ENCODE data around the gene ZFHX3.
A peak's percentile ranks its signal among the peaks of the same experiment; 100 is the strongest.

Gene ZFHX3

DNA sequence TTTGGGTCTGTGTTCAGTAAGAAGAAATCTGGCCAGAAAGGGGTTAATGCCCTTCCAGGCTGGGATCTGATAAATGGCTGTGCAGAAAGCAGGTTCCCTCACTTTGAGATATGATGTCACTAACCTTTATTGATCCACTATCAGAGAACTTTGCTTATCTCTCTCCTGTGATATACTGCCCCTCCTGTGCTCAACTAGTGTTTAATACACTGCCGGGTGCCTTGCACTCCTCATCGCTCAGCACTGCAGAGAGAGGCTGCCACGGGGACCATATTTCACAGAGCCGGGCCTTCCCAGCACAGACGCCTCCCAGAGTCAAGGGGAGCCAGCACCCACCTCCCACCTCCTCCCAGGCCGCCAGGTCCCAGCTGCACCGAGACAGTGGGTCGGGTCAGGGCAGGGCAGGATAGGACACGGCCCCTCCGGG lies 20.2 kb downstream of the ZFHX3 start:
- H3K4me3 ChIP-seq (replicated peaks in 1 of 2; ENCODE audit: low read depth in 2 of 2, low read length in 2 of 2), result no peak overlapping the region
- no peak for DNase-seq (ENCODE audit: low read depth in 2 of 2)
- TF ChIP-seq, protein P1, sequence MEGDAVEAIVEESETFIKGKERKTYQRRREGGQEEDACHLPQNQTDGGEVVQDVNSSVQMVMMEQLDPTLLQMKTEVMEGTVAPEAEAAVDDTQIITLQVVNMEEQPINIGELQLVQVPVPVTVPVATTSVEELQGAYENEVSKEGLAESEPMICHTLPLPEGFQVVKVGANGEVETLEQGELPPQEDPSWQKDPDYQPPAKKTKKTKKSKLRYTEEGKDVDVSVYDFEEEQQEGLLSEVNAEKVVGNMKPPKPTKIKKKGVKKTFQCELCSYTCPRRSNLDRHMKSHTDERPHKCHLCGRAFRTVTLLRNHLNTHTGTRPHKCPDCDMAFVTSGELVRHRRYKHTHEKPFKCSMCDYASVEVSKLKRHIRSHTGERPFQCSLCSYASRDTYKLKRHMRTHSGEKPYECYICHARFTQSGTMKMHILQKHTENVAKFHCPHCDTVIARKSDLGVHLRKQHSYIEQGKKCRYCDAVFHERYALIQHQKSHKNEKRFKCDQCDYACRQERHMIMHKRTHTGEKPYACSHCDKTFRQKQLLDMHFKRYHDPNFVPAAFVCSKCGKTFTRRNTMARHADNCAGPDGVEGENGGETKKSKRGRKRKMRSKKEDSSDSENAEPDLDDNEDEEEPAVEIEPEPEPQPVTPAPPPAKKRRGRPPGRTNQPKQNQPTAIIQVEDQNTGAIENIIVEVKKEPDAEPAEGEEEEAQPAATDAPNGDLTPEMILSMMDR (IDR thresholded peaks at IDR 0.05; ENCODE audit: low read depth, low read length), result no peak

DNA sequence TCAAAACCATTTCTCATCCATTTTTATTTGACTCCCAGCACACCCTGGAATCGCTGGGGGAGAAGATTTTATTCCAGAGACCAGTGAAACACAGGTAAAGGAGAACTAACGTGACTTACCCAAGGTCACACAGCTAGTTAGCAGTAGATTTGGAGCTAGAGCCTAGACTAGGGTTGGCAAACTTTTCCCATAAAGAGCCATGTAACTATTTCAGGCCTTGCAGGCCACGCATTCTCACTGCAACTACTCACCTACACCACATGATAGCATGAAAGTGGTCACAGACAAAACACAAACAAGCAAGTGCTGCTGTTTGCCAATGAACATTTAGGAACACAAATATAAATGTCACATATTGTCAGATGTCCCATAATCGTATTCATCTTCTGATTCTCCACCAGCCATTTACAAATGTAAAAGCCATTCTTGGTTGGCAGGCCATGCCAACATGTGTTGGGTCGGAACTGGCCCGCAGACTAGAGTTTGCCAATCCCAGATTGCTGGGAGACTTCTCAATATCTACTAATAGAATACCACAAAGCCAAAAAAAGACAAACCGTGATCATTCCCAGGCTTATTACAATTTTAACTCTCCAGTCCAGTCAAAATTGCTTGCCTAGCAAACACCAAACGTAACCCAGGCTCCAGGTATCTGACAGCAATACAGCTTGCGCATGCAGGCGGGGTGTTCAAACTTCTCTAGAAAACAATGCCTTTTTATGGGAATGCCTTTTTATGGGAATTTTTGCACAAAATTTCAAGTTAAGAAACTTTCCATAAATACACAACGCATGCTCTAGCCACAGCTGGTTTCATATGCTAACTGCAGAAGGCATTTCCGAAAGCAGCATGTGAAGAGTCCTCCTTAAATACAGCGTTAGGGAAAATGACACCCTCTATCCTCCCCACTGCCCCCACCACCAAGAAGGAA lies 20.9 kb downstream of the ZFHX3 start:
- TF ChIP-seq, protein P1 (IDR thresholded peaks at IDR 0.05; ENCODE audit: low read depth, low read length), result no peak
- peak in 1 of 2 donors; percentile 34 for DNase-seq (ENCODE audit: low read depth in 2 of 2)
- H3K4me3 ChIP-seq (replicated peaks in 1 of 2; ENCODE audit: low read depth in 2 of 2, low read length in 2 of 2), result no peak overlapping the region

DNA sequence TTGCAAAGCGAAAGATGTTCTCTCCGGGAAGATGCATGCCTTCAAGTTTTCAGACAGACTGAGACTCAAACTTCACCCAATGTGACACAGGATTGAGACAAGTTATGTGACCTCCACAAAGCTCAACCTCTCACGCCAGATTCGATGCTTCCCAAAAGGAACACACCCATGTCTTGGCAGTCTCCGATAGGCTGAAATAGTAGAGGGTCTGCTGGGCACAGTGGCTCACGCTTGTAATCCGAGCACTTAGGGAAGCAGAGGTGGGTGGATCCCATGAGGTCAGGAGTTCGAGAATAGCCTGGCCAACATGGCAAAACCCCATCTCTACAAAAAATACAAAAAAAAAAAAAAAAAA lies 22.1 kb downstream of the ZFHX3 start:
- TF ChIP-seq, protein P1 (IDR thresholded peaks at IDR 0.05; ENCODE audit: low read depth, low read length), result no peak
- H3K4me3 ChIP-seq (replicated peaks in 1 of 2; ENCODE audit: low read depth in 2 of 2, low read length in 2 of 2), result no peak overlapping the region
- peak in 1 of 2 donors; percentile 17 for DNase-seq (ENCODE audit: low read depth in 2 of 2)

DNA sequence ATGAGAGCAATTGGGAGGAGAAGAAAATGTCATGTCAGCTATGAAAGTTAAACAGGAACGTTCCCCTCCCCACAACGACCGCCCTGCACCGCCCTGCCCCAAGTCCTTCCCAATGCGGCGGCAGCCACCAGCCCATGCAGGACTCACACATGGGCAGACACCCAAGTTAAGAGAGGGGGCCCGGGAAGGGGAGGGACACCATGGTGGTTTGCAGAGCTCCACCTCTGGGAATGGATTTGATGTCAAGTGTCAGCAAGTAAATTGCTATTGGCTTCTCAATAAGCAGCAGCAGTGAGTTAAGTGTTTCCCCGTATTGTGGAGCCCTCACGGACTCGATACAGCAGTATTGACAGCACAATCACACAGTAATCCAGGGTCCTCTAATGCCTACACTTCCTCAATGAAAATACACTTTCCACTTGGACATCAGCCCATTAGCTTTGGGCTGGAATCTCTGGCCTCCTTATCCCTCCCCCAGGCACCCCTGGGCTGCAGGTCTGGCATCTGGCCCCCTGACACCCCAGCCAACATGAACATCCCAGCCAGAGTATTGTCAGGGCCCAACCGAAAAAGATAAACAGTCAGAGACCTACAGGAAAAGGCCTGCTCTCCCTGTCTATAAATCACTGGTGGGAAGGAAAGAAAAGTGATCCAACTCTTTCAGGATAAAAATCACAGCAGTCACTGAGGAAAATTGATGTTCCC lies 22.6 kb downstream of the ZFHX3 start:
- TF ChIP-seq, protein P1 (IDR thresholded peaks at IDR 0.05; ENCODE audit: low read depth, low read length), result no peak
- peak in 1 of 2 donors; percentile 49 for DNase-seq (ENCODE audit: low read depth in 2 of 2)
- H3K4me3 ChIP-seq (replicated peaks in 1 of 2; ENCODE audit: low read depth in 2 of 2, low read length in 2 of 2), result no peak overlapping the region

- DNase-seq (ENCODE audit: low read depth in 2 of 2), result no peak
- TF ChIP-seq, protein P1 (IDR thresholded peaks at IDR 0.05; ENCODE audit: low read depth, low read length), result no peak
- H3K4me3 ChIP-seq (replicated peaks in 1 of 2; ENCODE audit: low read depth in 2 of 2, low read length in 2 of 2), result no peak overlapping the region
Measured at GRCh38 chr16:73024571-73025105, 23.3 kb downstream of the ZFHX3 start.

GRCh38 chr16:73023752-73024570 lies 24.0 kb downstream of the ZFHX3 start:
- no peak for DNase-seq (ENCODE audit: low read depth in 2 of 2)
- TF ChIP-seq, protein P1 (IDR thresholded peaks at IDR 0.05; ENCODE audit: low read depth, low read length), result no peak
- no peak overlapping the region for H3K4me3 ChIP-seq (replicated peaks in 1 of 2; ENCODE audit: low read depth in 2 of 2, low read length in 2 of 2)
